A673 (cell line): Measurements from ENCODE around the gene BLVRB.

ENCODE experiments used
- CTCF ChIP-seq: fragments of 300-800, 200-600 bp; sonication (generic); conservative IDR thresholded peaks from 2 replicates; pipeline ENCODE4 v1.5.1; 2017; ENCODE audit warnings: low read depth, mild to moderate bottlenecking, antibody characterized with exemption, low read length, moderate library complexity, mixed read lengths
- EZH2 ChIP-seq: fragments of 200-600 bp; sonication (generic); IDR thresholded peaks from 2 replicates; pipeline ENCODE4 v1.6.1; 2017; ENCODE audit warnings: borderline replicate concordance, low read depth, mild to moderate bottlenecking, mixed read lengths, antibody characterized with exemption, low read length; ENCODE audit not compliant: poor library complexity, severe bottlenecking

DNA sequence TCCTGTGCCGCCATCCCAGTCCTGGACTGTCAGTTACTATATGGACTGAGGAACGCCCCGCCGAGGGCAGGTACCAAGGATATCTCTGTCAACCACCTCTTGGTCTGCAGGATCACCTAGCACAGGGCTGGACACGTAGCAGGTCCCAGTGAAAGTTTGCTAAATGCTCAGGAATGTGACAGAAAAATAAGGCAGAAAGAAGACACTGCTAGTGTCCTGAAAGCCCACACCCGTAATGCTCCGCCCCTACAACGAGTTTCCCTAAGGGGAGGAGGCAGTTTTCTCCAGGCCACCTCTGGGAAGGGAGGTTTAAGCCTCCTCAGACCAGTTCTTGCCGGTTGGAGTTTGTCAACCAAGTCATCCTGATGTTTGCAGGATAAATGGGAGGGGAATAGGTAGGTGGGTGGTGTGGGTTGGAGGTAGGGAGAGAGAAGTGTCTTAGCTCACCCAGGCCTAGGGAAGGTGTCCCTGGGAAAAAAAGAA, 19.7 kb downstream of the BLVRB start:
- TF ChIP-seq EZH2 = no peak
- no peak for TF ChIP-seq CTCF
